Caco-2 (cell line): ENCODE measurements around the gene TCF12. TPM values are rescaled to one million over a fixed set of nuclear protein-coding genes. Genes with fewer than 3 reads are reported as not detected.
A peak's percentile ranks its signal among the peaks of the same experiment; 100 is the strongest.
"Not testable (repeated sequence)": the region's sequence is repeated elsewhere in the genome, so short reads cannot be mapped to it uniquely, and the experiment has no call there.

Experiments used
- BruUV-seq: library from RNA; stranded (reverse); fragments of 400-500 nt; replicated peaks from 2 replicates; lab custom pipeline; 2021; lab: Mats Ljungman, UMichigan
- CTCF ChIA-PET: fragments of 300-600 bp; sonication (Branson Sonifier 250); formaldehyde crosslinking; loops from one replicate; lab custom pipeline; 2022; ENCODE audit warnings: antibody characterized with exemption; lab: Charles Lee
- POLR2A ChIA-PET: fragments of 300-600 bp; sonication (Branson Sonifier 250); formaldehyde crosslinking; loops from one replicate; lab custom pipeline; 2022; ENCODE audit warnings: antibody characterized with exemption; lab: Charles Lee
- DNase-seq, 2 experiments: peaks; one replicate each; pipeline versions ENCODE4 v3.0.0 to v3.0.0-alpha.2; 2020 to 2022
- H3K27me3 ChIP-seq: replicated peaks from 2 replicates; pipeline ENCODE4 v1.6.0; 2011; ENCODE audit warnings: low read length; ENCODE audit not compliant: control insufficient read depth, insufficient read depth
- H3K36me3 ChIP-seq: 2 replicates; pipeline ENCODE4 v1.5.1; 2011; ENCODE audit warnings: low read length; ENCODE audit not compliant: control insufficient read depth, insufficient read depth
- H3K4me1 ChIP-seq: fragments of 250-450 bp; sonication (Bioruptor Pico); 2 replicates; pipeline ENCODE4 v1.5.1; 2020; ENCODE audit warnings: mild to moderate bottlenecking
- H3K4me3 ChIP-seq: 2 replicates; pipeline ENCODE4 v1.5.1; 2011; ENCODE audit warnings: low read depth, mild to moderate bottlenecking, control low read depth, low read length
- H3K9me3 ChIP-seq: fragments of 250-450 bp; sonication (Bioruptor Pico); 2 replicates; pipeline ENCODE4 v1.5.1; 2020; ENCODE audit warnings: mild to moderate bottlenecking, moderate library complexity
- H3K27ac Mint-ChIP-seq: one replicate; pipeline ENCODE4 v1.8.0; 2022; ENCODE audit warnings: mixed read lengths; ENCODE audit not compliant: unreplicated experiment
- H3K27me3 Mint-ChIP-seq: one replicate; pipeline ENCODE4 v1.8.0; 2022; ENCODE audit warnings: mixed read lengths; ENCODE audit not compliant: insufficient read depth, unreplicated experiment
- H3K36me3 Mint-ChIP-seq: one replicate; pipeline ENCODE4 v1.8.0; 2022; ENCODE audit warnings: mild to moderate bottlenecking, mixed read lengths; ENCODE audit not compliant: insufficient read depth, unreplicated experiment
- H3K4me1 Mint-ChIP-seq: one replicate; pipeline ENCODE4 v1.8.0; 2022; ENCODE audit warnings: low read depth, mixed read lengths; ENCODE audit not compliant: unreplicated experiment
- H3K4me3 Mint-ChIP-seq: one replicate; pipeline ENCODE4 v1.8.0; 2022; ENCODE audit warnings: mild to moderate bottlenecking, moderate library complexity, mixed read lengths; ENCODE audit not compliant: unreplicated experiment
- H3K9me3 Mint-ChIP-seq: one replicate; pipeline ENCODE4 v1.8.0; 2022; ENCODE audit warnings: mixed read lengths; ENCODE audit not compliant: unreplicated experiment
- CTCF ChIP-seq, 2 experiments: fragments of 200-600 bp in 1 of 2; IDR thresholded peaks; 1 replicate in 1 of 2; 2 replicates in 1 of 2; pipeline versions ENCODE4 v1.5.1 to v1.8.0; 2011 to 2022; ENCODE audit warnings: antibody characterized with exemption in 1 of 2, control low read depth in 1 of 2, inconsistent platforms in 1 of 2, low read depth in 1 of 2, low read length in 1 of 2, mild to moderate bottlenecking in 1 of 2, moderate library complexity in 1 of 2; ENCODE audit not compliant: insufficient read depth in 1 of 2, severe bottlenecking in 1 of 2, unreplicated experiment in 1 of 2
- intact Hi-C: fragments of 100-400 bp; cut with micrococcal nuclease; formaldehyde crosslinking; loops from one replicate; pipeline ENCODE4 v1.10.0; 2022; ENCODE audit not compliant: unreplicated experiment
- total RNA-seq: library from RNA; stranded (reverse); gene quantifications from 2 replicates; pipeline ENCODE4 v1.2.3, GENCODE V29; 2022

Gene TCF12
- total RNA-seq, 1 experiment from 2014 or later = 64.4 TPM

- Mint-ChIP-seq H3K4me3 (no peak overlapping the region), H3K9me3 (no peaks in the 10 kb centered on the region), H3K36me3 (peaks cover 6% of the 10 kb centered on the region), H3K4me1 (peaks cover 6% of the 10 kb centered on the region), H3K27ac (no peak overlapping the region), H3K27me3 (no peaks in the 10 kb centered on the region)
- Histone ChIP-seq H3K36me3 (no peaks in the 10 kb centered on the region), H3K4me1 (peaks cover 26% of the 10 kb centered on the region), H3K9me3 (no peaks in the 10 kb centered on the region), H3K4me3 (no peak overlapping the region), H3K27me3 (no peaks in the 10 kb centered on the region)
- intact Hi-C loops = no loop called here
- no peak for TF ChIP-seq CTCF (IDR thresholded peaks at IDR 0.05; ENCODE audit: insufficient read depth in 1 of 2, low read depth in 1 of 2, low read length in 1 of 2, severe bottlenecking in 1 of 2, unreplicated experiment in 1 of 2)
- no TSS peak for BruUV-seq
- POLR2A ChIA-PET = no interaction called here
- no peak for DNase-seq
- CTCF ChIA-PET = no interaction called here
Observed at GRCh38 chr15:57012556-57012955, 94.1 kb downstream of the TCF12 start.

GRCh38 chr15:57014896-57015295 is 96.5 kb downstream of the TCF12 start:
- H3K27me3 ChIP-seq, H3K4me3 Mint-ChIP-seq, POLR2A ChIA-PET: not testable (repeated sequence)

DNA sequence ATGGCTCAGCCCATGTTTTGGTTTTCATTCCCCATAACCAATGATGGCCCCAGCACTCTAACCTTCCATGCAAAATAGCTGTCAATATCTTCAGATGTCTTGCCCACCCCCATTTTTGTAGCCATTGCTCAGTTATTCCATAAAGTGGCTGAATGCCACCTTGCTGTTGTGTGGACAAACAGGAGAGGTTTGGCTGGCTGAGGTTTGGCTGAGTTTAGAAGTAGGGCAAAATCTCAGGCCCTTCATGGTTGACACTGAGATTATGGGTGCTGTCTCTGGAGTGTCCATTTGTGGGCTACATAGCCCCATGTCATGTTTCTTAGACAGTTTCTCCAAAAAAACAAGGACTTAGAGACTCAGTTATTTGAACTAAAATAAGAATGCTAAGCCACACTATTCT is 96.9 kb downstream of the TCF12 start:
- H3K9me3 ChIP-seq = no peaks in the 10 kb centered on the region
- H3K9me3 Mint-ChIP-seq = no peaks in the 10 kb centered on the region
- POLR2A ChIA-PET = no interaction called here

More at GRCh38 chr15:57014896-57015295, 96.5 kb downstream of the TCF12 start:
- BruUV-seq, intact Hi-C loops, H3K27me3 Mint-ChIP-seq, H3K27ac Mint-ChIP-seq, CTCF ChIA-PET, H3K36me3 Mint-ChIP-seq, H3K36me3 ChIP-seq, DNase-seq, H3K4me3 ChIP-seq, H3K9me3 ChIP-seq, H3K9me3 Mint-ChIP-seq, H3K4me1 Mint-ChIP-seq: not testable (repeated sequence)
- peaks cover 26% of the 10 kb centered on the region for H3K4me1 ChIP-seq

More for the DNA sequence above, 96.9 kb downstream of the TCF12 start:
- CTCF ChIA-PET = no interaction called here
- H3K4me3 Mint-ChIP-seq = no peak overlapping the region
- BruUV-seq = no TSS peak
- H3K4me1 ChIP-seq = peaks cover 26% of the 10 kb centered on the region
- peaks cover 6% of the 10 kb centered on the region for H3K4me1 Mint-ChIP-seq
- no peaks in the 10 kb centered on the region for H3K27me3 ChIP-seq
- no peak for TF ChIP-seq CTCF (IDR thresholded peaks at IDR 0.05; ENCODE audit: insufficient read depth in 1 of 2, low read depth in 1 of 2, low read length in 1 of 2, severe bottlenecking in 1 of 2, unreplicated experiment in 1 of 2)
- no peaks in the 10 kb centered on the region for H3K36me3 ChIP-seq
- no peaks in the 10 kb centered on the region for H3K27me3 Mint-ChIP-seq
- H3K36me3 Mint-ChIP-seq = no peaks in the 10 kb centered on the region
- DNase-seq = no peak
- no peak overlapping the region for H3K4me3 ChIP-seq
- H3K27ac Mint-ChIP-seq = peak overlapping the region; percentile 22
- intact Hi-C loops = no loop called here
